ENCODE results near the gene RBM33. TPM values are rescaled to one million over a fixed set of nuclear protein-coding genes. Genes with fewer than 3 reads are reported as not detected.

Gene RBM33
- total RNA-seq, 1 experiment from 2014 or later: 73.6 TPM

DNA sequence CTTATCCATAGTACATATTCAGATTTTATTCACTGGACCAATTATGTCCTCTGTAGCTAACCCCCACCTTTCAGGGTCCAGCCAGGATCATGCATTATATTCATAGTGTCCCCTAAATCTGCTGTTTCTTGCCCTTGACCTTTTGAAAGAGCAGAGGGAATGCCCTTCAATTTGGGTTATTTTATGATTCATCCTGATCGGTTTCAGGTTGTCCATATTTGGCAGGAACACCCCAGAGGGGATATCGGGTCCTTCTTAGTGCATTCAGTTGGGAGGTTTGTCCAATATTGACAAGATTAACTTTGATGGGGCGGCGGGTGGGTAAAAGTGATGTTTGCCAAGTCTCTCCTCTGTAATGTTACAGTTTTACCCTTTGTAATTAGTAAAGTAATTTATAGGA lies 106.9 kb downstream of the RBM33 start:
- ChIA-PET CTCF (no interaction called here), POLR2A (ENCODE audit: low non-redundant PET) (no interaction called here)
- DNase-seq (ENCODE audit: low spot score): no peak
- no peaks in the 10 kb centered on the region for H3K27me3 ChIP-seq (replicated peaks; ENCODE audit: insufficient read depth, low read depth, low read length, poor library complexity)
- no peaks in the 10 kb centered on the region for H3K9me3 ChIP-seq (ENCODE audit: low read depth, low read length, poor library complexity, severe bottlenecking)
- no peak overlapping the region for H3K4me3 ChIP-seq (ENCODE audit: low read depth, low read length, poor library complexity, severe bottlenecking)
- intact Hi-C loops (cut with micrococcal nuclease; ENCODE audit: unreplicated experiment): no loop called here
- TF ChIP-seq, protein P1, sequence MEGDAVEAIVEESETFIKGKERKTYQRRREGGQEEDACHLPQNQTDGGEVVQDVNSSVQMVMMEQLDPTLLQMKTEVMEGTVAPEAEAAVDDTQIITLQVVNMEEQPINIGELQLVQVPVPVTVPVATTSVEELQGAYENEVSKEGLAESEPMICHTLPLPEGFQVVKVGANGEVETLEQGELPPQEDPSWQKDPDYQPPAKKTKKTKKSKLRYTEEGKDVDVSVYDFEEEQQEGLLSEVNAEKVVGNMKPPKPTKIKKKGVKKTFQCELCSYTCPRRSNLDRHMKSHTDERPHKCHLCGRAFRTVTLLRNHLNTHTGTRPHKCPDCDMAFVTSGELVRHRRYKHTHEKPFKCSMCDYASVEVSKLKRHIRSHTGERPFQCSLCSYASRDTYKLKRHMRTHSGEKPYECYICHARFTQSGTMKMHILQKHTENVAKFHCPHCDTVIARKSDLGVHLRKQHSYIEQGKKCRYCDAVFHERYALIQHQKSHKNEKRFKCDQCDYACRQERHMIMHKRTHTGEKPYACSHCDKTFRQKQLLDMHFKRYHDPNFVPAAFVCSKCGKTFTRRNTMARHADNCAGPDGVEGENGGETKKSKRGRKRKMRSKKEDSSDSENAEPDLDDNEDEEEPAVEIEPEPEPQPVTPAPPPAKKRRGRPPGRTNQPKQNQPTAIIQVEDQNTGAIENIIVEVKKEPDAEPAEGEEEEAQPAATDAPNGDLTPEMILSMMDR (conservative IDR thresholded peaks at IDR 0.05; ENCODE audit: low read depth, low read length): no peak
- TF ChIP-seq EZH2 (IDR thresholded peaks at IDR 0.05; ENCODE audit: borderline replicate concordance, low read depth, low read length, poor library complexity, severe bottlenecking): no peak
- H3K27ac ChIP-seq (ENCODE audit: low read depth, low read length, poor library complexity, severe bottlenecking): no peak overlapping the region
- BruUV-seq (replicated peaks): no TSS peak
- peaks cover 2% of the 10 kb centered on the region for H3K36me3 ChIP-seq (ENCODE audit: insufficient read depth, low read length, poor library complexity, severe bottlenecking)
- H3K4me1 ChIP-seq (ENCODE audit: insufficient read depth, low read length, poor library complexity, severe bottlenecking): no peaks in the 10 kb centered on the region

DNA sequence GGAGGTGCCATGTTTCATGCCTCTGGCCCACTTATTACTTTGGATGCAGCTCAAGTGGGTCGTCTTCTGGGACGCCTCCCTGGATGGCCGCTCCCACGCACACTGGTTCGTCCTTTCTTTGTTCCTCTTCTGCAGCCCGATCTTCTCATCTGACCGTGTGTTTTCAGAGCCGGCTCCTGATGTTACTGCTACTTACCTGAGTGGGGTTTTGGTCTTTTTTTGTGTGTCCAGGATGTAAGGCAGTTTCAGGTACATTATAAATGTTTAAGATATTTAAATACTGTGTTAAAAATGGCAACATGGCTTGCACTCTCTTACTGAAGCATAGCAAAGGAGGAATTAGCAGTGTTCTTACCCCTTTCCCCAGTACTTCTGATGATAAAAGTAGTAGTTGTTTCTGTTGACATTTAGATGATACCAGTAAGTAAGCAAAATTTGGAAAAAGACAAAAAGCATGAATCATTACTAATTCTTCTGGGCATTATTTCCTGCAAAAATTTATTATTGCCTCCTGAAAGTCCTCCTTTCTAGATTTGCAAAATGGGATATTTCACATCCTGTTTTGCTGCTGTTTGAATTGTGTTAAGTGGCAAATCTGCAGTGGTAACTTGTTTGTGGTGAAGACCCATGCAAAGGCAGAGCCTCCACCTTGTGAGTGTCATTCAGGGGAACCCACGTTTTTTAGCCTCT lies 108.4 kb downstream of the RBM33 start:
- H3K27ac ChIP-seq (ENCODE audit: low read depth, low read length, poor library complexity, severe bottlenecking): no peak overlapping the region
- H3K4me1 ChIP-seq (ENCODE audit: insufficient read depth, low read length, poor library complexity, severe bottlenecking): peaks cover 2% of the 10 kb centered on the region
- H3K9me3 ChIP-seq (ENCODE audit: low read depth, low read length, poor library complexity, severe bottlenecking): peaks cover 3% of the 10 kb centered on the region
- no peak overlapping the region for H3K4me3 ChIP-seq (ENCODE audit: low read depth, low read length, poor library complexity, severe bottlenecking)
- CTCF ChIA-PET: no interaction called here
- BruUV-seq (replicated peaks): no TSS peak
- no peak for DNase-seq (ENCODE audit: low spot score)
- TF ChIP-seq, protein P1 (conservative IDR thresholded peaks at IDR 0.05; ENCODE audit: low read depth, low read length): no peak
- no peak for TF ChIP-seq EZH2 (IDR thresholded peaks at IDR 0.05; ENCODE audit: borderline replicate concordance, low read depth, low read length, poor library complexity, severe bottlenecking)
- H3K36me3 ChIP-seq (ENCODE audit: insufficient read depth, low read length, poor library complexity, severe bottlenecking): no peaks in the 10 kb centered on the region
- POLR2A ChIA-PET (ENCODE audit: low non-redundant PET): no interaction called here
- H3K27me3 ChIP-seq (replicated peaks; ENCODE audit: insufficient read depth, low read depth, low read length, poor library complexity): no peaks in the 10 kb centered on the region
- intact Hi-C loops (cut with micrococcal nuclease; ENCODE audit: unreplicated experiment): no loop called here

DNA sequence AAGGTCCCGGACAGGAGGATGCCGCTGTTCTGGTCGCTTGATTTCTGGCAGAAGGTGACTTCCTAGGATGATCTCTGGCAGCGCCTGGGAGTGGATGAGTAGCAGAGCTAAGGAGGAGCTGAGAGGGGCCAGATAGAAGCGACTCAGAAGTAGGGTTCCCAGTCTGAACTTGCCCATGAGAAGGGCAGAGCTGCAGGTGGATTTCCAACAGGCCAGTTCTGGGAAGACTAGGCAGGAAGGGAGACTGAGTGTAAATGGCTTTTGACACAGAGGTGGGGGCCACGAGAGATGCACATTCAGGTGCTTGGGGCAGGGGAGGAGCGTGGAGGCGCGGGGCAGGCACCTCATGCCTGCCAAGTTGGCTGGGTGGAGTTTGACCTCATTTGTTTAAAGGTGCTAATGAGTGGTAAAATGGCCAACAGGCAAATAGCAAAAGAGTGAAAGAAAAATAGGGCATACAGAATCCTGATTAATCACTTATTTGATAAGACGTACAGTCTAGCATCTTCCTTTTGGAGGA lies 109.0 kb downstream of the RBM33 start:
- no peaks in the 10 kb centered on the region for H3K36me3 ChIP-seq (ENCODE audit: insufficient read depth, low read length, poor library complexity, severe bottlenecking)
- POLR2A ChIA-PET (ENCODE audit: low non-redundant PET): no interaction called here
- peaks cover 3% of the 10 kb centered on the region for H3K9me3 ChIP-seq (ENCODE audit: low read depth, low read length, poor library complexity, severe bottlenecking)

More for the DNA sequence above, 109.0 kb downstream of the RBM33 start:
- intact Hi-C loops (cut with micrococcal nuclease; ENCODE audit: unreplicated experiment): no loop called here
- Histone ChIP-seq H3K27me3 (replicated peaks; ENCODE audit: insufficient read depth, low read depth, low read length, poor library complexity) (no peaks in the 10 kb centered on the region), H3K27ac (ENCODE audit: low read depth, low read length, poor library complexity, severe bottlenecking) (no peak overlapping the region), H3K4me3 (ENCODE audit: low read depth, low read length, poor library complexity, severe bottlenecking) (no peak overlapping the region), H3K4me1 (ENCODE audit: insufficient read depth, low read length, poor library complexity, severe bottlenecking) (peaks cover 8% of the 10 kb centered on the region)
- BruUV-seq (replicated peaks): no TSS peak
- CTCF ChIA-PET: no interaction called here
- no peak for TF ChIP-seq EZH2 (IDR thresholded peaks at IDR 0.05; ENCODE audit: borderline replicate concordance, low read depth, low read length, poor library complexity, severe bottlenecking)
- TF ChIP-seq, protein P1 (conservative IDR thresholded peaks at IDR 0.05; ENCODE audit: low read depth, low read length): no peak
- no peak for DNase-seq (ENCODE audit: low spot score)
